B cell (primary cell): ENCODE results near the gene OR6K2. TPM values are rescaled to one million over a fixed set of nuclear protein-coding genes. Genes with fewer than 3 reads are reported as not detected.

Experiments used
- ATAC-seq: fragments of 200-7000 bp; cut with Tn5 transposase; one replicate; pipeline ENCODE4 v1.10.0; 2021; ENCODE audit warnings: low read depth, mild to moderate bottlenecking, moderate number of reproducible peaks, moderate library complexity
- CTCF ChIA-PET: fragments of 350-600 bp; sonication (Branson Sonifier 250); formaldehyde crosslinking; loops from one replicate; lab custom pipeline; 2021; ENCODE audit warnings: antibody characterized with exemption, inconsistent platforms; lab: Charles Lee
- POLR2A ChIA-PET: fragments of 350-600 bp; sonication (Branson Sonifier 250); formaldehyde crosslinking; loops from one replicate; lab custom pipeline; 2021; ENCODE audit warnings: antibody characterized with exemption; lab: Charles Lee
- DNase-seq: peaks from one replicate; pipeline ENCODE4 v3.0.0; 2013
- H2AFZ ChIP-seq: 2 replicates; pipeline ENCODE4 v1.6.1; 2012; ENCODE audit warnings: mild to moderate bottlenecking, low read depth, low read length; ENCODE audit not compliant: insufficient read depth, poor library complexity, severe bottlenecking
- H3K27ac ChIP-seq, 2 donors: 1 replicate in 1 of 2; 2 replicates in 1 of 2; pipeline ENCODE4 v1.5.1; 2012 to 2013; ENCODE audit warnings: low read length in 2 of 2, mild to moderate bottlenecking in 2 of 2, moderate library complexity in 1 of 2
- H3K27me3 ChIP-seq, 4 experiments: fragments of 200-600 bp in 1 of 4; sonication (generic) in 1 of 4; replicated peaks in 1 of 4; 1 replicate in 2 of 4; 2 replicates in 2 of 4; pipeline versions ENCODE4 v1.6.1 to v1.7.0; 2013 to 2016; ENCODE audit warnings: low read length in 3 of 4, mild to moderate bottlenecking in 2 of 4, mixed read lengths in 1 of 4, moderate library complexity in 1 of 4; ENCODE audit not compliant: insufficient read depth in 4 of 4, control insufficient read depth in 3 of 4; ENCODE audit errors: control extremely low read depth in 1 of 4
- H3K36me3 ChIP-seq, 2 experiments: replicated peaks in 1 of 2; 1 replicate in 1 of 2; 2 replicates in 1 of 2; pipeline versions ENCODE4 v1.6.1 to v1.7.1; 2013; ENCODE audit warnings: low read length in 1 of 2; ENCODE audit not compliant: insufficient read depth in 2 of 2, control insufficient read depth in 1 of 2; ENCODE audit errors: control extremely low read depth in 1 of 2, extremely low read depth in 1 of 2
- H3K4me1 ChIP-seq, 2 donors: fragments of 200-600 bp in 1 of 2; sonication (generic) in 1 of 2; 1 replicate in 1 of 2; 2 replicates in 1 of 2; pipeline versions ENCODE4 v1.5.1 to v1.6.1; 2013 to 2017; ENCODE audit warnings: low read length in 2 of 2; ENCODE audit not compliant: control insufficient read depth in 2 of 2, insufficient read depth in 2 of 2
- H3K4me2 ChIP-seq: replicated peaks from 2 replicates; pipeline ENCODE3; 2012; ENCODE audit warnings: mild to moderate bottlenecking, low read depth, low read length; ENCODE audit not compliant: poor library complexity, severe bottlenecking
- H3K4me3 ChIP-seq, 5 experiments: fragments of 200-600 bp in 1 of 5; sonication (generic) in 1 of 5; 1 replicate in 3 of 5; 2 replicates in 2 of 5; pipeline versions ENCODE4 v1.5.1 to v1.7.0; 2011 to 2016; ENCODE audit warnings: low read length in 4 of 5, mild to moderate bottlenecking in 4 of 5, low read depth in 2 of 5, control low read depth in 1 of 5, moderate library complexity in 1 of 5; ENCODE audit not compliant: insufficient read depth in 1 of 5; ENCODE audit errors: control extremely low read depth in 1 of 5, extremely low read depth in 1 of 5
- H3K79me2 ChIP-seq: fragments of 200-600 bp; sonication (generic); one replicate; pipeline ENCODE4 v1.6.0; 2016; ENCODE audit warnings: low read length; ENCODE audit not compliant: control insufficient read depth, insufficient read depth
- H3K9ac ChIP-seq: fragments of 200-600 bp; sonication (generic); 2 replicates; pipeline ENCODE4 v1.6.1; 2017; ENCODE audit warnings: mild to moderate bottlenecking, low read length, moderate library complexity
- H3K9me3 ChIP-seq, 3 donors: one replicate each; pipeline versions ENCODE4 v1.6.1 to v1.7.1; 2013; ENCODE audit warnings: low read length in 2 of 3; ENCODE audit not compliant: control insufficient read depth in 2 of 3, insufficient read depth in 1 of 3; ENCODE audit errors: control extremely low read depth in 1 of 3
- H4K20me1 ChIP-seq: 2 replicates; pipeline ENCODE4 v1.6.0; 2012; ENCODE audit warnings: mild to moderate bottlenecking, low read length; ENCODE audit not compliant: insufficient read depth, control insufficient read depth, poor library complexity, severe bottlenecking
- H3K27ac Mint-ChIP-seq: one replicate; pipeline ENCODE4 v1.8.0; 2021; ENCODE audit warnings: mixed read lengths
- H3K27me3 Mint-ChIP-seq: one replicate; pipeline ENCODE4 v1.8.0; 2021; ENCODE audit warnings: mixed read lengths
- H3K4me1 Mint-ChIP-seq: one replicate; pipeline ENCODE4 v1.8.0; 2021; ENCODE audit warnings: mixed read lengths
- H3K4me3 Mint-ChIP-seq: one replicate; pipeline ENCODE4 v1.8.0; 2021; ENCODE audit warnings: mixed read lengths
- H3K9me3 Mint-ChIP-seq: one replicate; pipeline ENCODE4 v1.8.0; 2022; ENCODE audit warnings: mixed read lengths; ENCODE audit not compliant: insufficient read depth
- EZH2 ChIP-seq: IDR thresholded peaks from 2 replicates; pipeline ENCODE4 v1.6.1; 2012; ENCODE audit warnings: borderline replicate concordance, low read depth, mild to moderate bottlenecking, moderate library complexity, low read length; ENCODE audit not compliant: insufficient read depth, poor library complexity, severe bottlenecking
- WGBS: methylation state at CpG from one replicate; pipeline ENCODE4 v1.1.5; 2013; ENCODE audit warnings: missing lambda C conversion rate; ENCODE audit not compliant: insufficient coverage; 5-methylcytosine and 5-hydroxymethylcytosine counted together
- intact Hi-C: fragments of 100-400 bp; cut with micrococcal nuclease; formaldehyde crosslinking; loops from one replicate; pipeline ENCODE4 v1.10.0; 2022
- polyA plus RNA-seq: library from polyadenylated mRNA; depleted of rRNA; stranded (reverse); fragments of >200 nt; gene quantifications from 2 replicates; pipeline ENCODE4 v1.2.3, GENCODE V29; 2012
- total RNA-seq, 2 donors: library from RNA; stranded (reverse); fragments of 120-200 nt in 1 of 2; gene quantifications; 1 replicate in 1 of 2; 2 replicates in 1 of 2; pipeline versions ENCODE4 v1.2.3 to v1.2.4, GENCODE V29; 2013 to 2022
- TF ChIP-seq, protein P1 (sequence below): fragments of 200-600 bp; IDR thresholded peaks from one replicate; pipeline ENCODE4 v1.8.0; 2022; ENCODE audit warnings: antibody characterized with exemption, mild to moderate bottlenecking

Gene OR6K2
- total and polyA plus RNA-seq, 2 donors (not counting 1 experiment from before 2014, with no cell fraction given): not detected

- H3K9ac ChIP-seq: no peak overlapping the region
- H3K4me3 ChIP-seq: no peak overlapping the region
- no peaks in the 10 kb centered on the region for H3K79me2 ChIP-seq
- intact Hi-C loops: no loop called here
- H3K9me3 ChIP-seq: no peaks in the 10 kb centered on the region
- no peak overlapping the region for H3K27ac ChIP-seq
- DNase-seq: no peak
- H3K27me3 ChIP-seq: no peaks in the 10 kb centered on the region
- ChIA-PET CTCF (no interaction called here), POLR2A (no interaction called here)
- H4K20me1 ChIP-seq: no peaks in the 10 kb centered on the region
- Mint-ChIP-seq H3K27me3 (no peaks in the 10 kb centered on the region), H3K9me3 (no peaks in the 10 kb centered on the region), H3K27ac (peak overlapping the region; percentile 18), H3K4me3 (peak overlapping the region; percentile 3), H3K4me1 (peaks cover 26% of the 10 kb centered on the region)
- peak overlapping the region; percentile 53 for H3K4me2 ChIP-seq
- ATAC-seq: peak; percentile 17
- WGBS: 0% methylated on average over 3 of the region's 6 CpGs
- TF ChIP-seq, protein P1, sequence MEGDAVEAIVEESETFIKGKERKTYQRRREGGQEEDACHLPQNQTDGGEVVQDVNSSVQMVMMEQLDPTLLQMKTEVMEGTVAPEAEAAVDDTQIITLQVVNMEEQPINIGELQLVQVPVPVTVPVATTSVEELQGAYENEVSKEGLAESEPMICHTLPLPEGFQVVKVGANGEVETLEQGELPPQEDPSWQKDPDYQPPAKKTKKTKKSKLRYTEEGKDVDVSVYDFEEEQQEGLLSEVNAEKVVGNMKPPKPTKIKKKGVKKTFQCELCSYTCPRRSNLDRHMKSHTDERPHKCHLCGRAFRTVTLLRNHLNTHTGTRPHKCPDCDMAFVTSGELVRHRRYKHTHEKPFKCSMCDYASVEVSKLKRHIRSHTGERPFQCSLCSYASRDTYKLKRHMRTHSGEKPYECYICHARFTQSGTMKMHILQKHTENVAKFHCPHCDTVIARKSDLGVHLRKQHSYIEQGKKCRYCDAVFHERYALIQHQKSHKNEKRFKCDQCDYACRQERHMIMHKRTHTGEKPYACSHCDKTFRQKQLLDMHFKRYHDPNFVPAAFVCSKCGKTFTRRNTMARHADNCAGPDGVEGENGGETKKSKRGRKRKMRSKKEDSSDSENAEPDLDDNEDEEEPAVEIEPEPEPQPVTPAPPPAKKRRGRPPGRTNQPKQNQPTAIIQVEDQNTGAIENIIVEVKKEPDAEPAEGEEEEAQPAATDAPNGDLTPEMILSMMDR: no peak
- no peak for TF ChIP-seq EZH2
- peak overlapping the region; percentile 61 for H2AFZ ChIP-seq
- H3K4me1 ChIP-seq: peaks cover 9 to 11% of the 10 kb centered on the region in 2 donors
- H3K36me3 ChIP-seq: no peaks in the 10 kb centered on the region
Measured at GRCh38 chr1:158654571-158654970, 45.9 kb downstream of the OR6K2 start.

- no peaks in the 10 kb centered on the region for H3K79me2 ChIP-seq
- no peaks in the 10 kb centered on the region for H3K9me3 ChIP-seq
- no peaks in the 10 kb centered on the region for H3K27me3 Mint-ChIP-seq
- no peak overlapping the region for H3K9ac ChIP-seq
- TF ChIP-seq, protein P1: no peak
- no peak for TF ChIP-seq EZH2
- H3K4me3 ChIP-seq: no peak overlapping the region
- no peak overlapping the region for H3K27ac Mint-ChIP-seq
- no peaks in the 10 kb centered on the region for H3K27me3 ChIP-seq
- no peak for DNase-seq
- intact Hi-C loops: no loop called here
- no peak for ATAC-seq
- CTCF ChIA-PET: no interaction called here
- no peaks in the 10 kb centered on the region for H3K36me3 ChIP-seq
- peaks cover 9 to 11% of the 10 kb centered on the region in 2 donors for H3K4me1 ChIP-seq
- no peak overlapping the region for H3K27ac ChIP-seq
- no peaks in the 10 kb centered on the region for H3K9me3 Mint-ChIP-seq
- peak overlapping the region; percentile 53 for H3K4me2 ChIP-seq
- no peaks in the 10 kb centered on the region for H4K20me1 ChIP-seq
- H2AFZ ChIP-seq: no peak overlapping the region
- H3K4me1 Mint-ChIP-seq: peaks cover 26% of the 10 kb centered on the region
- POLR2A ChIA-PET: no interaction called here
- H3K4me3 Mint-ChIP-seq: no peak overlapping the region
Measured at GRCh38 chr1:158654086-158654485, 46.4 kb downstream of the OR6K2 start.
